Measurements from ENCODE around the gene KRABD2.

KRABD2 gene

DNA sequence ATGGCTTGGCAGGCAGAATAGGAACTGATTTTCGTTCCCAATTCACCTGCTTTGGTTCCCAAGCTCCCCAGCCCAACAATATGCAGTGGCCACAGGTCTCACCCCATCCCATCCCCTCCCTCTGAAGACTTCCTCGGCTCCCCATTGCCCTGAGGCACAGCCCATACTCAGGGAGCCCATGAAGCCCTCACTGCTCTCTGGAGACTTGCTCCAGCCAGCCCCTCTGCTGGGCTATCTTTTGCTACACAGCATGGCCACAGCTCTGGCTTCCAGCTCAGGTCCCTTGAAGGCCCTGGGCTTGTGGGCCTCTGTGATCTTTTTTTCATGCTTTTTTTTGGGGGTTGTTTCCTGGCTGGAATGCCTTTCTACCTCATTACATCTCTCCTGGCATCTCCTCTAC is 29.7 kb upstream of the KRABD2 start:
- intact Hi-C loops (cut with DNase I; ENCODE audit: low total_unique reads) (no loop called here), in situ Hi-C loops (cut with MboI; ENCODE audit: low sequenced_read_pairs in 4 of 4) (loop anchor here in 1 of 4 donors (25.0 kb wide), 1 partner anchor 231 kb away; the partner anchor contains the start of gene MYH10)
- Histone ChIP-seq H3K4me1 (peaks cover 0 to 3% of the 10 kb centered on the region in 2 donors), H3K4me3 (no peak overlapping the region), H3K27ac (no peak overlapping the region), H3K36me3 (no peaks in the 10 kb centered on the region), H3K9me3 (no peaks in the 10 kb centered on the region), H3K27me3 (no peaks in the 10 kb centered on the region)
- no peak for DNase-seq
- TF ChIP-seq CTCF (IDR thresholded peaks at IDR 0.05 in 4 of 5, conservative IDR thresholded peaks at IDR 0.05 in 1 of 5) (no peak), POLR2A (IDR thresholded peaks at IDR 0.05) (no peak)
- no peak for ATAC-seq

DNA sequence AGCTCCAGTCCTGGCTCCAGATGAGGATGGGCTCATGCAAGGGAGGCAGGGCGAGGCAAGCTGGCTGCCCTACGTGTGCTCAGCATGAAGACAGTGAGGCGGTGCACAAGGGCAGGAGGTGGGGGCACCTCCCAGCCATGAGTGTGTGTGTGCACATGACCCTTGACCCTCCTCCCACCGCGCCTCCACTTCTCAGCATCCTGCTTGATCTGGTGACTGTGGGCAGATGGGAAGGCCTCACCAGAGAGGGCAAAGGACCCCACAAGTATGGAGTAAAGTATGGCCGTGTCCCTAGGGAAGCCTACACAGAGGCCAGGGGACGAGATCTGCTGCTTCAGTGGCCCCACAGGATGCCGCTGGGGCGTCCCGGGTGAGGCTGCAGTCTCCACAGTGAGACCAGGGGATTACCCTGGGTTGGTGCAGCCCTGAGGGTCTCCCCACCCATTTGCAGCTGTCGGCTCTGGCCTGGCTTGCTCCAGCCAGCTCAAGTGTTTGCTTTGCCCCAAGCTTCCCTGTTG is 29.1 kb upstream of the KRABD2 start:
- Histone ChIP-seq H3K4me1 (peaks cover 0 to 2% of the 10 kb centered on the region in 2 donors), H3K27me3 (no peaks in the 10 kb centered on the region), H3K9me3 (no peaks in the 10 kb centered on the region), H3K27ac (no peak overlapping the region), H3K36me3 (no peaks in the 10 kb centered on the region), H3K4me3 (no peak overlapping the region)
- ATAC-seq (no peak), DNase-seq (no peak)
- no peak for TF ChIP-seq POLR2A (IDR thresholded peaks at IDR 0.05)
- TF ChIP-seq CTCF (IDR thresholded peaks at IDR 0.05 in 4 of 5, conservative IDR thresholded peaks at IDR 0.05 in 1 of 5): no peak
- in situ Hi-C loops (cut with MboI; ENCODE audit: low sequenced_read_pairs in 4 of 4): loop anchor here in 1 of 4 donors (25.0 kb wide), 1 partner anchor 232 kb away; the partner anchor contains the start of gene MYH10
- intact Hi-C loops (cut with DNase I; ENCODE audit: low total_unique reads): no loop called here

DNA sequence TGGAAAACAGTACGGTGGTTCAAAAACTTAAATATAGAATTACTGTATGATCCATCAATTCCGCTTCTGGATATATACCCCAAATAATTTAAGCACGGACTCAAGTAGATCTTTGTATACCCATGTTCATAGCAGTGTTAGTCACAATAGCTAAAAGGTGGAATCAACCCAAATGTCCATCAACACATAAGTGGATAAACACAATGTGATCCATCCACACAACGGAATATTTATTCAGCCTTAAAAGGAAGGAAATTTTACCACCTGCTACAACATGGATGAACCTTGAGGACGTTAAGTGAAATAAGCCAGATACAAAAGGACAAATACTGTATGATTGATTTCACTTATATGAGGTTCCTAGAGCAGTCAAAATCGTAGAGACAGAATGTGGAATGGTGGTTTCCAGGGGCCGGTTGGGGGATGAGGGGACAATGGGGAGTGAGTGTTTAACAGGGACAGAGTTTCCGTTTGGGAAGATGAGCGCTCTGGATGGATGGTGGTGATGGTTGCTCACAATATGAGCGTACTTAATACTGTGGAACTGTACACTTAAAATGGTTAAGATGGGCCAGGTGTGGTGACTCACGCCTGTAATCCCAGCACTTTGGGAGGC is 26.5 kb upstream of the KRABD2 start:
- no peaks in the 10 kb centered on the region for H3K36me3 ChIP-seq
- no peak for TF ChIP-seq POLR2A (IDR thresholded peaks at IDR 0.05)
- TF ChIP-seq CTCF (IDR thresholded peaks at IDR 0.05 in 4 of 5, conservative IDR thresholded peaks at IDR 0.05 in 1 of 5): no peak
- peaks cover 3 to 5% (median 3%) of the 10 kb centered on the region in 3 donors for H3K27me3 ChIP-seq
- DNase-seq: no peak
- no peak overlapping the region for H3K27ac ChIP-seq
- no peak overlapping the region for H3K4me3 ChIP-seq
- no peak for ATAC-seq
- H3K9me3 ChIP-seq: no peaks in the 10 kb centered on the region
- in situ Hi-C loops (cut with MboI; ENCODE audit: low sequenced_read_pairs in 4 of 4): loop anchor here in 1 of 4 donors (25.0 kb wide), 1 partner anchor 234 kb away; the partner anchor contains the start of gene MYH10
- no peaks in the 10 kb centered on the region for H3K4me1 ChIP-seq
- intact Hi-C loops (cut with DNase I; ENCODE audit: low total_unique reads): no loop called here

DNA sequence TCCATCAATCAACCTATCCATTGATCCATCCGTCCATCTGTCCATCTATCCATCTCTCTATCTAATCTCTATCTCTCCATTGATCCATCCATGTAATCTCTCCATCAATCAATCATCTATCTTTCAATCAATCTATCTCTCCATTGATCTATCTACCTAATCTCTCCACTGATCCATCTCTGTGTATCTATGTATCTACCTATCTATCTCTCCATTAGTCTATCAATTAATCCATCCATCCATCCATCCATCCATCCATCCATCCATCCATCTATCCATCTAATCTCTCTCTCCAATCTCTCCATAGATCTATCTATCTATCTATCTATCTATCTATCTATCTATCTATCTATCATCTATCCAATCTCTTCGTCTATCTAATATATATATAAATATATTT is 24.6 kb upstream of the KRABD2 start:
- no peak for TF ChIP-seq CTCF (IDR thresholded peaks at IDR 0.05 in 4 of 5, conservative IDR thresholded peaks at IDR 0.05 in 1 of 5)
- no peak for TF ChIP-seq POLR2A (IDR thresholded peaks at IDR 0.05)
- in situ Hi-C loops (cut with MboI; ENCODE audit: low sequenced_read_pairs in 4 of 4) (loop anchor here in 1 of 4 donors (25.0 kb wide), 1 partner anchor 236 kb away; the partner anchor contains the start of gene MYH10), intact Hi-C loops (cut with DNase I; ENCODE audit: low total_unique reads) (no loop called here)
- Histone ChIP-seq H3K27ac (no peak overlapping the region), H3K27me3 (peaks cover 14 to 17% (median 17%) of the 10 kb centered on the region in 3 donors), H3K4me3 (no peak overlapping the region), H3K4me1 (no peaks in the 10 kb centered on the region), H3K9me3 (no peaks in the 10 kb centered on the region), H3K36me3 (no peaks in the 10 kb centered on the region)
- ATAC-seq: no peak
- DNase-seq: no peak

All from gastrocnemius medialis (tissue), 4 donors.